ENCODE results near the gene XYLT1.

Gene XYLT1

DNA sequence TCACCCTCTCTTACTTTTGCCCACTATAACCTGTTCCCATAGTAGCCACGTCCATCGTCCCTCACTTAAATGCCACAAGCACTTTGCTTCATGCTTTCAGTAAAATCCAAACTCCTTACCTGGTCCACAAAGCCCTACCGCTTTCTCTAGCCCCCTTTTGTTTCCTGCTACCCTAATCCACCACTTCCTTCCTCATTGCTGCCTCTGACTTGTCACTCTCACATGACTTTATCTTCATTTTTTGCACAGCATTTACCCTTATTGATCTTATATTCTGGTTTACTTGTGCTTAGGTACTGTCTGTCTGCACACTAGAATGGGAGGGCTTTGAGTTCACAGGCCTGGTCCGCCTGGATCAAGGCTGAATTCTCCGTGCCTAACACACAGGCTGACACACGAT, 340.0 kb downstream of the XYLT1 start:
- H3K9me3 Mint-ChIP-seq: no peaks in the 10 kb centered on the region
- no peaks in the 10 kb centered on the region for H3K27me3 Mint-ChIP-seq (ENCODE audit: low read depth)
- TF ChIP-seq, protein P1, sequence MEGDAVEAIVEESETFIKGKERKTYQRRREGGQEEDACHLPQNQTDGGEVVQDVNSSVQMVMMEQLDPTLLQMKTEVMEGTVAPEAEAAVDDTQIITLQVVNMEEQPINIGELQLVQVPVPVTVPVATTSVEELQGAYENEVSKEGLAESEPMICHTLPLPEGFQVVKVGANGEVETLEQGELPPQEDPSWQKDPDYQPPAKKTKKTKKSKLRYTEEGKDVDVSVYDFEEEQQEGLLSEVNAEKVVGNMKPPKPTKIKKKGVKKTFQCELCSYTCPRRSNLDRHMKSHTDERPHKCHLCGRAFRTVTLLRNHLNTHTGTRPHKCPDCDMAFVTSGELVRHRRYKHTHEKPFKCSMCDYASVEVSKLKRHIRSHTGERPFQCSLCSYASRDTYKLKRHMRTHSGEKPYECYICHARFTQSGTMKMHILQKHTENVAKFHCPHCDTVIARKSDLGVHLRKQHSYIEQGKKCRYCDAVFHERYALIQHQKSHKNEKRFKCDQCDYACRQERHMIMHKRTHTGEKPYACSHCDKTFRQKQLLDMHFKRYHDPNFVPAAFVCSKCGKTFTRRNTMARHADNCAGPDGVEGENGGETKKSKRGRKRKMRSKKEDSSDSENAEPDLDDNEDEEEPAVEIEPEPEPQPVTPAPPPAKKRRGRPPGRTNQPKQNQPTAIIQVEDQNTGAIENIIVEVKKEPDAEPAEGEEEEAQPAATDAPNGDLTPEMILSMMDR (IDR thresholded peaks at IDR 0.05; ENCODE audit: unreplicated experiment in 3 of 3): no peak
- H3K36me3 Mint-ChIP-seq (ENCODE audit: low read depth): peaks cover 26% of the 10 kb centered on the region
- no peak overlapping the region for H3K27ac Mint-ChIP-seq
- no peaks in the 10 kb centered on the region for H3K4me1 Mint-ChIP-seq
- H3K4me3 Mint-ChIP-seq: no peak overlapping the region

DNA sequence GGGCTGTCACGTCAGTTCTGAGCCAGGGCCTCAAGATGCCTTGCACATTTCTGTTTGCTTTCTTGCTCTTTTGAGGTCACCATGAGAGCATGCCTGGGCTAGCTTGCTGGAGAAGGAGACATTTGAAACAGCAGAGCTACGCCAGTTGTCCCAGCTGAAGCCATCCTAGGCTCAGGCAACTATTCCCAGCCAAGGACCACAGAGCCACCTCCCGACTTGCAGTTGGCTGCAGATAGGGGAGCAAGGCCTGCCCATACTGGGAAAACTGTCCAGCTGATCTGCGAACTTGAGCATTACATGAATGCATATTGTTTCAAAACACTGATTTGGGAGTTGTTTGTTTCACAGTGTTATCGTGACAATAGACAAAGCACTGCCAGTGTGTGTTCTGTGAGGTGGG, 340.8 kb downstream of the XYLT1 start:
- Mint-ChIP-seq H3K4me3 (no peak overlapping the region), H3K36me3 (ENCODE audit: low read depth) (peaks cover 33% of the 10 kb centered on the region), H3K9me3 (peaks cover 3% of the 10 kb centered on the region), H3K27me3 (ENCODE audit: low read depth) (no peaks in the 10 kb centered on the region), H3K4me1 (no peaks in the 10 kb centered on the region), H3K27ac (no peak overlapping the region)
- TF ChIP-seq, protein P1 (IDR thresholded peaks at IDR 0.05; ENCODE audit: unreplicated experiment in 3 of 3): no peak

DNA sequence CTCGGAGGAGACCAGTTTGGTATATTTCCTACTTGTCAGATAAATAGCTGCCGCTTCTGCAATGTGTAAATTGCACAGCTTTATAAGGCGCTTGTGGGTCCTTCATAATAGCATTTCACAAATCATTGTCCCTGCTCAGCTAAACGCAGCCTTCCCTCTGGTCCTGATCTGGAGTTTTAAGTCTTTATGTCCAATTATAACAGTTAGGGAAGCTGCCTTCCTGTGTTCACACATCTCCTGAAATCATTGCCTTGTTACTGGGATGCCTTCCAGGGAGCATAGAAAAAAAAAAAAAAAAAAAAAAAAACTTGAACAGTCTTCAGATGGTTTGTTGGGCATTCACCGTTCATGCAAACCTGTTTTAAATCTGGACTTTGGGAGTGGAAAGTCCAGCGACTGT, 342.0 kb downstream of the XYLT1 start:
- Mint-ChIP-seq H3K27me3 (ENCODE audit: low read depth) (no peaks in the 10 kb centered on the region), H3K27ac (no peak overlapping the region), H3K36me3 (ENCODE audit: low read depth) (peaks cover 40% of the 10 kb centered on the region), H3K4me1 (no peaks in the 10 kb centered on the region), H3K9me3 (peaks cover 12% of the 10 kb centered on the region), H3K4me3 (no peak overlapping the region)
- TF ChIP-seq, protein P1 (IDR thresholded peaks at IDR 0.05; ENCODE audit: unreplicated experiment in 3 of 3): no peak

DNA sequence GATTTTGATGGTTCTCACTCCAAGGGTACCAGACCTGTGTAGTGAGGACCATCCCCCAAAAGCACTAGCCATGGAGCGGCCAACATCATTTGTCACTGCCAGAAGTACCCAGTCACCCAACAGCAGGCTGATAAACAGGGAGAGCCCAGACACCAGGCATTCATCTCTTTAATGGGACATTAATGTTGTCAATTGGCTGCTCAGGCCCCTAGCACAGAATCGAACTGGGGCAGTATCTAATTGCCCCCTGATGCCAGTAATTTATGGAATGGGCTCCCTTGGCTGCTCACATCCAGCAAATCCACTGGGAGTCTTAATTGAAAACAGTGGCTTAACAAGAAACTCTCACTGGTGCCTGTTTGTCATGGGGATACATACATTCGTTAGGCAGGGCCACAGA, 344.6 kb downstream of the XYLT1 start:
- H3K4me3 Mint-ChIP-seq: no peak overlapping the region
- TF ChIP-seq, protein P1 (IDR thresholded peaks at IDR 0.05; ENCODE audit: unreplicated experiment in 3 of 3): no peak
- no peak overlapping the region for H3K27ac Mint-ChIP-seq
- H3K4me1 Mint-ChIP-seq: no peaks in the 10 kb centered on the region
- no peaks in the 10 kb centered on the region for H3K27me3 Mint-ChIP-seq (ENCODE audit: low read depth)
- peaks cover 16% of the 10 kb centered on the region for H3K9me3 Mint-ChIP-seq
- peaks cover 45% of the 10 kb centered on the region for H3K36me3 Mint-ChIP-seq (ENCODE audit: low read depth)

DNA sequence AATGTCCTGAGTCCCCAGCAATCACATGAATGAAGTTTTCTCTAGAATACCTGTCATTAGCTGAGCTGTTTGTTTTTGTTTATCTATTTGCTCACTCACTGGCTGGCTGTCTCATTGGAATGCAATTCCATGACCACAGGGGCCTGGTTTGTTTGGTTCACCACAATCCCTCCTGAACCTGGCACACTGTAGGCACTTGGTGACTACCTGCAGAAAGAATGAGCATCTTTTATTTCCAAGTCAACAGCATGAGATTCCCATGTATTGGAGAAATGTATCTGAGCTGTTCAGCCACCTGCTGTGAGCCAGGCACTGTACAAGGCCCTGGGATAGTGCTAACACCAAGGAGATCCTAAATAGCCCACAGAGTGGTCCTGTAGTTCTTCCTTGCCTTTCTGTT, 345.1 kb downstream of the XYLT1 start:
- TF ChIP-seq, protein P1 (IDR thresholded peaks at IDR 0.05; ENCODE audit: unreplicated experiment in 3 of 3): no peak
- Mint-ChIP-seq H3K27me3 (ENCODE audit: low read depth) (no peaks in the 10 kb centered on the region), H3K36me3 (ENCODE audit: low read depth) (peaks cover 45% of the 10 kb centered on the region), H3K9me3 (peaks cover 16% of the 10 kb centered on the region), H3K4me3 (no peak overlapping the region), H3K27ac (no peak overlapping the region), H3K4me1 (no peaks in the 10 kb centered on the region)

DNA sequence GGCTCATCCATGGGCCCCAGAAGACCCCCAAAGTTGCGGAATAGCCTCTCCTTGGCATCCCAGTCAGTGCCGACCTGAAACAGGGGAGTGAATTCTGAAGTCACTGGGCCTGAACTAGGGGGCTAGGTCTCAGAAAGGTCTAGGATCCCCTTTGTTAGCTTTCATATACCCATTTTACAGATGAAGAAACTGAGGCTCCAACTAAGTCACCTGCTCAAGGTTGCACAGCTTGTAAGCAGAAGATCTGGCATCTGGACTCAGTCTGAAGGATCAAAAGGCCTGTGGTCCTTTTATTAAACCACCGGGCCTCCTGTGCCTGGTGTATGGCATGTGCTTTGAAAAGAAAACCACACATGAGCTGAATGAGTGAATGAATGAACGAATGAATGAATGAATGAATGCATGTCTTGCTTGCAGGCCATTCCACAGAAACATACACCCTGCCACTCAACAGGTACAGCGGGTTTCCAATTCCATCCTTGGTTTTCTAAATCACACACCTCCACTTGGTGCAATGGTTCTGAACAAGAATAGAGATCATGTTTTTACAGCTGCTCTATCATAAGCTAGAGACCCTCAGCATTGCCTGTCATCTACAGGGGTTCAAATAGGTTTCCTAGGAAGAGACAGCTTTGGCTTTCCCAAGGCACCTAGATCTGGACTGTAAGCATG, 352.7 kb downstream of the XYLT1 start:
- H3K27ac Mint-ChIP-seq: no peak overlapping the region
- no peaks in the 10 kb centered on the region for H3K9me3 Mint-ChIP-seq
- peaks cover 7% of the 10 kb centered on the region for H3K27me3 Mint-ChIP-seq (ENCODE audit: low read depth)
- H3K4me1 Mint-ChIP-seq: no peaks in the 10 kb centered on the region
- TF ChIP-seq, protein P1 (IDR thresholded peaks at IDR 0.05; ENCODE audit: unreplicated experiment in 3 of 3): no peak
- no peak overlapping the region for H3K4me3 Mint-ChIP-seq
- peaks cover 4% of the 10 kb centered on the region for H3K36me3 Mint-ChIP-seq (ENCODE audit: low read depth)

Measured in nephron (organoid).